ENCODE measurements around the gene RAB25. TPM values are rescaled to one million over a fixed set of nuclear protein-coding genes. Genes with fewer than 3 reads are reported as not detected.

RAB25 gene
- total RNA-seq, 1 experiment from 2014 or later = 141 TPM

DNA sequence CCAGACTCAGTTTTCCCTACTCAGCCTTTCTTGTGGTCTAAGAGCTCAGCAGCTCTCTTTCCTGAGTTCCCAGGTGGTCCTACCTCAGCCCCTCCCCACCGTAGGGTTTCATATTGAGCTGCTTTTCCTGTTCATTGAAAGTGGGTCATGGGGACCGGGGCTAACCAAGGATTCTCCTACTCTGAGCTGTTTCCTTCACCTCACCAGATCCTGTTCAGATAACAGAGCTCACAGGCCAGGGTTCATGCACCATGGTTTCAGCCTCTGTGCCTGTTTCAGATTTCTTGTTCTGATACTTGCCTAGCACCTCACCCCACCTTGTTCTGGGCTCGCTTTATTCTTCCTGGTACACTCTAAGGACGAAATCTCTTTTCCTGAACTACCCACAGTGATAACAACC, 15.9 kb upstream of the RAB25 start:
- no peaks in the 10 kb centered on the region for H3K27me3 Mint-ChIP-seq (ENCODE audit: insufficient read depth, unreplicated experiment)
- ChIA-PET CTCF (interaction anchor here (0.5 to 1.2 kb wide), 2 partner anchors 14 to 48 kb away, joined by 3 to 5 read pairs; no protein-coding TSS in a partner anchor), POLR2A (no interaction called here)
- peak overlapping the region; percentile 2 for H3K27ac Mint-ChIP-seq (ENCODE audit: unreplicated experiment)
- H3K4me1 Mint-ChIP-seq (ENCODE audit: low read depth, unreplicated experiment) = peaks cover 7% of the 10 kb centered on the region
- Histone ChIP-seq H3K27me3 (replicated peaks; ENCODE audit: control insufficient read depth, insufficient read depth, low read length) (no peaks in the 10 kb centered on the region), H3K9me3 (no peaks in the 10 kb centered on the region), H3K4me3 (ENCODE audit: low read depth, low read length) (no peak overlapping the region), H3K4me1 (peaks cover 13% of the 10 kb centered on the region), H3K36me3 (ENCODE audit: control insufficient read depth, insufficient read depth, low read length) (peaks cover 4% of the 10 kb centered on the region; the same call in 1 of the 2 replicates)
- no peak for DNase-seq
- intact Hi-C loops (cut with micrococcal nuclease; ENCODE audit: unreplicated experiment) = no loop called here
- TF ChIP-seq, protein P1, sequence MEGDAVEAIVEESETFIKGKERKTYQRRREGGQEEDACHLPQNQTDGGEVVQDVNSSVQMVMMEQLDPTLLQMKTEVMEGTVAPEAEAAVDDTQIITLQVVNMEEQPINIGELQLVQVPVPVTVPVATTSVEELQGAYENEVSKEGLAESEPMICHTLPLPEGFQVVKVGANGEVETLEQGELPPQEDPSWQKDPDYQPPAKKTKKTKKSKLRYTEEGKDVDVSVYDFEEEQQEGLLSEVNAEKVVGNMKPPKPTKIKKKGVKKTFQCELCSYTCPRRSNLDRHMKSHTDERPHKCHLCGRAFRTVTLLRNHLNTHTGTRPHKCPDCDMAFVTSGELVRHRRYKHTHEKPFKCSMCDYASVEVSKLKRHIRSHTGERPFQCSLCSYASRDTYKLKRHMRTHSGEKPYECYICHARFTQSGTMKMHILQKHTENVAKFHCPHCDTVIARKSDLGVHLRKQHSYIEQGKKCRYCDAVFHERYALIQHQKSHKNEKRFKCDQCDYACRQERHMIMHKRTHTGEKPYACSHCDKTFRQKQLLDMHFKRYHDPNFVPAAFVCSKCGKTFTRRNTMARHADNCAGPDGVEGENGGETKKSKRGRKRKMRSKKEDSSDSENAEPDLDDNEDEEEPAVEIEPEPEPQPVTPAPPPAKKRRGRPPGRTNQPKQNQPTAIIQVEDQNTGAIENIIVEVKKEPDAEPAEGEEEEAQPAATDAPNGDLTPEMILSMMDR (IDR thresholded peaks at IDR 0.05; ENCODE audit: insufficient read depth in 1 of 2, low read depth in 1 of 2, low read length in 1 of 2, severe bottlenecking in 1 of 2, unreplicated experiment in 1 of 2) = no peak
- H3K4me3 Mint-ChIP-seq (ENCODE audit: unreplicated experiment) = no peak overlapping the region
- no TSS peak for BruUV-seq (replicated peaks)
- no peaks in the 10 kb centered on the region for H3K9me3 Mint-ChIP-seq (ENCODE audit: unreplicated experiment)
- peaks cover 50% of the 10 kb centered on the region for H3K36me3 Mint-ChIP-seq (ENCODE audit: insufficient read depth, unreplicated experiment)

DNA sequence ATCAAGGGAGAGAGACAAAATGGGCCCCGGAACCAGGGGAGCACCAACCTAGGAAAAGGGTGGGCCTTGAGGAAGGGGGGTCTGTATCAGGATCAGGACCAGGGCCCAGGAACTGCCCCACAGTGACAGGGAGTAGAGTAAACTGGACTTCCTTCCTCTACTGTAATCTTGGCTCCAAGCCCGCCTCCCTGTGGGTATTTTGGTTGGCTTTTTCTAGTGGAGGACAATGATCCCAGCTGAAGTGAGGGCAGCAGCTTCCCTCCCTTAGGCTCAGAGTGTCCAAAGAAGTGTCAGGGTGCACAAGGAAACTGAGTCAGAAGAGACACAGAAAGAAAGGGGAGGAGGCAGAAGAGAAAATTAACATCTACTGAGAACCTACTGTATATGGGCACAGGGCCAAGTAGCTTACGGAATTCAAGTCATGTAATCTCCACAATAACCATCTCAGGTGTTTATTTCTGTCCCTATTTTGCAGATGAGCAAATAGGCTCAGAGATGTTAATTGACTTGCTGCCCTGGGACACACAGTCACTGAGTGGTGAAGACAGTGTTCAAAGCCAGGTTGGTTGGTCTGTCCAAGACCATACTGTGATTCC, 12.2 kb upstream of the RAB25 start:
- ChIA-PET POLR2A (no interaction called here), CTCF (no interaction called here)
- Mint-ChIP-seq H3K27me3 (ENCODE audit: insufficient read depth, unreplicated experiment) (no peaks in the 10 kb centered on the region), H3K4me1 (ENCODE audit: low read depth, unreplicated experiment) (no peaks in the 10 kb centered on the region), H3K36me3 (ENCODE audit: insufficient read depth, unreplicated experiment) (peaks cover 56% of the 10 kb centered on the region), H3K9me3 (ENCODE audit: unreplicated experiment) (no peaks in the 10 kb centered on the region), H3K27ac (ENCODE audit: unreplicated experiment) (no peak overlapping the region), H3K4me3 (ENCODE audit: unreplicated experiment) (no peak overlapping the region)
- Histone ChIP-seq H3K4me3 (ENCODE audit: low read depth, low read length) (no peak overlapping the region), H3K4me1 (peaks cover 7% of the 10 kb centered on the region; the same call in 1 of the 2 replicates), H3K27me3 (replicated peaks; ENCODE audit: control insufficient read depth, insufficient read depth, low read length) (no peaks in the 10 kb centered on the region), H3K36me3 (ENCODE audit: control insufficient read depth, insufficient read depth, low read length) (peaks cover 2% of the 10 kb centered on the region; the same call in 1 of the 2 replicates), H3K9me3 (no peaks in the 10 kb centered on the region)
- intact Hi-C loops (cut with micrococcal nuclease; ENCODE audit: unreplicated experiment) = no loop called here
- DNase-seq = no peak
- TF ChIP-seq, protein P1 (IDR thresholded peaks at IDR 0.05; ENCODE audit: insufficient read depth in 1 of 2, low read depth in 1 of 2, low read length in 1 of 2, severe bottlenecking in 1 of 2, unreplicated experiment in 1 of 2) = no peak
- BruUV-seq (replicated peaks) = no TSS peak

DNA sequence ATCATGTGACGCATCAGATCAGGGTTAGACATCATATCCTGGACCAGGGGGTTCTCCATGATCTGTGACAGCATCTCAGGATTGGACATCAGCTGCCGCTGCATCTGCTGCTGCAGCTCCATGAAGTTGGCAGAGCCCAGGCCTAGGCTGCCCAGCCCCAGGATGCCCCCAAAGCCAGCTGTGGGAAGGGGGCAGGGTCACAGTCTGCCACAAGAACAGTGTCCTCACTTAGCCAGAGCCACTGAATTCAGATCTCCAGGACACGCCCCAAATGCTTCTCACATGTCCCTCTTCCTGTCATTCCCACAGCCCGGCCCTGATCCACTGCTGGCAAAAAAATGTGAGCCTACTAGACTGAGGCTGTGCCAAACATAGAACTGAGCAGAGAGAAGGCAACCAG, 10.6 kb upstream of the RAB25 start:
- Mint-ChIP-seq H3K27me3 (ENCODE audit: insufficient read depth, unreplicated experiment) (no peaks in the 10 kb centered on the region), H3K27ac (ENCODE audit: unreplicated experiment) (no peak overlapping the region), H3K4me1 (ENCODE audit: low read depth, unreplicated experiment) (no peaks in the 10 kb centered on the region), H3K9me3 (ENCODE audit: unreplicated experiment) (no peaks in the 10 kb centered on the region), H3K4me3 (ENCODE audit: unreplicated experiment) (no peak overlapping the region), H3K36me3 (ENCODE audit: insufficient read depth, unreplicated experiment) (peaks cover 50% of the 10 kb centered on the region)
- BruUV-seq (replicated peaks) = no TSS peak
- DNase-seq = no peak
- Histone ChIP-seq H3K4me1 (peaks cover 9% of the 10 kb centered on the region; the same call in 1 of the 2 replicates), H3K36me3 (ENCODE audit: control insufficient read depth, insufficient read depth, low read length) (no peaks in the 10 kb centered on the region; the same call in 1 of the 2 replicates), H3K9me3 (no peaks in the 10 kb centered on the region), H3K4me3 (ENCODE audit: low read depth, low read length) (no peak overlapping the region), H3K27me3 (replicated peaks; ENCODE audit: control insufficient read depth, insufficient read depth, low read length) (no peaks in the 10 kb centered on the region)
- TF ChIP-seq, protein P1 (IDR thresholded peaks at IDR 0.05; ENCODE audit: insufficient read depth in 1 of 2, low read depth in 1 of 2, low read length in 1 of 2, severe bottlenecking in 1 of 2, unreplicated experiment in 1 of 2) = no peak
- intact Hi-C loops (cut with micrococcal nuclease; ENCODE audit: unreplicated experiment) = no loop called here
- POLR2A ChIA-PET = no interaction called here
- CTCF ChIA-PET = no interaction called here

All from Caco-2 (cell line).